GM19035 (cell line): ENCODE results near the gene UBASH3B.
A peak's percentile ranks its signal among the peaks of the same experiment; 100 is the strongest.

Experiments used
- ATAC-seq: cut with Tn5 transposase; IDR thresholded peaks from one replicate; pipeline ENCODE4 v1.9.1; 2021; ENCODE audit not compliant: unreplicated experiment

UBASH3B gene

GRCh38 chr11:122754028-122754427, 98.5 kb downstream of the UBASH3B start:
- no peak for ATAC-seq

DNA sequence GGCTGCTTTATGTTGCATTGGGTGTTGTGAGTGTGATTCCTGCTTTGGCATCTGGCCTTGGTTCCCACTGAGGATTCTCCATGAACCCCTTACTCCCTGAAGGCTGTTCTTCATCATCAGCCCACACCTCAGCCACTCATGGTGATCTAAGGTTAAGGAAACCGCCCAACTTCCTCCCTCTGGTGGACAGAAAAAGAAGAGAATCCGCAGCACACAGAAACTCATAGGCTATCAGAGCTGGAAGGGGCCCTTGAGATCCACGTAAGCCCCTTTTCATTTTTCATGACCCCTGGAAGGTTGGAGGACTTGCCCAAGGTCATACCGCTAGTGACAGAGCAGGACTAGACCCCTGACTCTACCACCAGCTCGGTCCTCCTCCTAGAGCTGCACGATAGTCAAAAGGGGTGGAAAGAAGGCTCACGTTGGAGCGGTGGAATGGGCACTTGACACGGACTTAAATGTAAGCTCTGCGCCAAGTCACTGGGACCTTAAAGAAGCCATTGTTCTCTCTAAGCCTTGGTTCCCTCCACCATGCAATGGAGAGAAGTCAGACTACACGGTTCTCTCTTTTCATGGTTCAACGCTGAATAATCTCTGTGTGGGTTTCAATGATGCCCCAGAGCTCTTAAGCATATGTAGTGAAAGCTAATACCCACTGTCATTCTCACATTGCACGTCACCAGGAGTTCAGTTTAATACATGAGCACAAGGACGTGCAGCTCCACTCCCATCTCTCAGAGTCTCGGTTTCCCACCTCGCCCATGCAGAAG, 99.2 kb downstream of the UBASH3B start:
- ATAC-seq: peak; percentile 53

DNA sequence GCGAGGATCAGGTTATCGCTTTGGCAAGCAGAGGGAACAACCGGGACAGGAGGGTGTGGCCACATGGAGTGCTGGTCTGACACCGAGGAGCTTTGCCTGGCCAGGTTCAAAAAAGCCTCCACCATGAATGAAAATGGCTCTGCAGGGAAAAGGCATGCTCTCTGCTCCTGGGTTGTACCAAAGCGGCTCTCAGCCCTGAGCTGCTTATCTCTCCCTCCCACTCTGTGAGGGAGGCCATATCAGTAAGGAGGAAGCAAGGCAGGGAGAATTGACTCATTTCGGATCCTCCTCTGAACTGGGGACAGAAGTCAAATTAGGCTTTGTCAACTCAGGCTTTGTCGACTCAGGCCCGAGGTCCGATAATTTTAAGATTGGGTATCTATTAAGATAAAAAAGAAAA, 99.9 kb downstream of the UBASH3B start:
- no peak for ATAC-seq

DNA sequence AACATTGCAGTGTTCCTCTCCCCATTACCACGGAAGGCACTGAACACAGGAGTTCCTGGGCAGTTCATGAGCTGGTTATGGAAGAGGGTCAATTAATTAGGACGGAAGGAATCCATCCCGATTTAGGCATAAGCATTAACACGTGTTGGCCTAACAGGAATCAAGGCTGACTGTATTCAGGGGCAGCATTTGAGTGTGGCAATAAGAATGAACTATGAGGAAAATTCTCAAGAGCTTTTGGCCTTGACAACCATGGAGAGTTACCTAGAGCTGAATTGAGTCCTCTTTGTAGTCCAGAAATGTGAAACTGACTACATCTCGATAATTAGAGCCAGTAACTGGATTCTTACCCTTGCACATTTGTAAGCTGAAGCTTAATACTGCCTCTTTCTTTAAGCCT, 100.4 kb downstream of the UBASH3B start:
- ATAC-seq: no peak

DNA sequence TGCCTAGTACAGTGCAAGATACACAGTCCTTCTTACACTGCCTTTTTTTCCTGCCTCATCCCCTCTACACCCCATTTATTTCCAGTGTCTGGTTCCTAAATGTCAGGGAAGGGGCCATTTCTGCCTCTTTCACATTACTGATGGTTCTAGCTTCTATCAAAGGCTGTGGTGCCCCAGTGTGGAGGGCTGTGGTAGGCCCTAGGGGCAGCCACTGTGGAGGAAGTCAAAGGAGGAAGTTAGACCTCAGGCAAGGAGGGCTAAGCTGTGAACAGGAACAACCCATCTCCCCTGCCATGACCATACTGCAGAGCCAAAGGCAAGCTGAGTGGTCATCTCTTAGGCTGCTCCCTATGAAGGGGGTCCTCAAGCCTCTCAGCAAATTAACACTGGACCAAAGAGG, 100.9 kb downstream of the UBASH3B start:
- ATAC-seq: peak; percentile 79

DNA sequence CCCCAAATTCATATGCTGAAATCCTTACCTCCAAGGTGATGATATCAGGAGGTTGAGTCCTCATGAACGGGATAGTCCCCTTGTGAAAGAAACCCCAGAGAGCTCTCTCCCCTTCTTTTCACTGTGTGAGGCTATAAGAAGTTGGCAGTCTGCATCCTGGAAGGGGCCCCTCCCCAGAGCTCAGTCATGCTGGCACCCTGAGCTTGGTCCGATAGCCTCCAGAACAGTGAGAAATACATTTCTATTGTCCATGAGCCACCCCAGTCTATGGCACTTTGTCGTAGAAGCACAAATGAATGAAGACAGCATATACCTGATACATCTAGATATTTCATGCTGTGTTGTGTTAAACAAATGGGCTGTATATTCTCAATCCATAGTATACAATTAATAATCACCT, 101.7 kb downstream of the UBASH3B start:
- no peak for ATAC-seq

- no peak for ATAC-seq
Measured at GRCh38 chr11:122758339-122758738, 102.8 kb downstream of the UBASH3B start.

- ATAC-seq: no peak
Measured at GRCh38 chr11:122758974-122759373, 103.5 kb downstream of the UBASH3B start.

DNA sequence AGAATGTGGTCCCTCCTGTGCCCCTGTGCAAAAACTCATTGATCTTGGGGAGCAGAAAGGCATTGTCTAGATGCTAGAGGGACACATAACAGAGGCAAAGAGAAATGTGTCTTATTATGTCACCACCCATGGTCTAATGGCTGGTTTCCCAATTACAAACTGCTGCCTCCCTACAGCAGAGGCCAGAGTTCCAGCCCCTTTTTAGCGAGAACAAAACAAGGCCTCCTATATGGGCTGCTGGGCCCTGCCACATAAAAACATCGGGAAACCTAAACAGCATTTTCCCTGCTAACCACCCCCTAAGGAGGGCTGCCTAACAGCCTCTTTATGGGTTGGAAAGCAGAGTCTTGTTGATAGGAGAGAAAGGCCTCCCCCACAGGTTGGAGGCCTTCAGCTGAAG, 107.6 kb downstream of the UBASH3B start:
- ATAC-seq: no peak

DNA sequence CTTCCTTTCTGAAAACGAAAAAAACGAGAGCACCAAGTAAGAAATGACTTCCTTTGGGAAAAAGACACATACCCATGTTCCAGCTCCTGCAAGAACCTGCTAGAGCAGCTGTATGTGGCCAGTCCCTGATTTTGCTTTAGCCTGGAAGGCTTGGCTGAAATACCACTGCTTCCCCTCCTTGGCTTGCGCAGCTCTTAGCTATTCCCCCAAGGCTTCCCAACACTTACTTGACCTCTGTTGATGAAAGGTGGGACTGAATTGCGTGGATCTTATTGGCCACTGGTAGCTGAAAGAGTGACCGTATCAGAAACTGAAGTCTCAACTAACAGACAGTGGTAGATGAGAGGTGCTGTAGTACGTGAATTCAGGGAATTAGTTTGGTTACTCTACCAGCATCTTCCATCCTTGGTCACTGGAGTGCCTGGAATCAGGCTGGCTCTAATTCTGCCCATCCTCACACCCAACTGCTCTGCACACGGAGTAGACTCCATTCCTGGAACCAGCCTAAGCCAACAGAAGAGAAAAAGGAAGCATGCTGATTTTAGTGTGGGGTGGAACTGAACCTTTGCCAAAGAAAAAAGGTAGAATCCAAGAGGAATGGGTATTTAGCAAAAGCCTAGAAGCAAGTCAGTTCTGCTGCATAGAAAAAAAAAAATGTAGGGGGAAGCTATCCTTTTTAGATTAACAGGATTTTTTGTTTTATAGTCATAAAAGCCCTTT, 109.0 kb downstream of the UBASH3B start:
- ATAC-seq: no peak

- ATAC-seq: no peak
Measured at GRCh38 chr11:122765487-122766131, 110.1 kb downstream of the UBASH3B start.

GRCh38 chr11:122769126-122769780, 113.7 kb downstream of the UBASH3B start:
- ATAC-seq: no peak

DNA sequence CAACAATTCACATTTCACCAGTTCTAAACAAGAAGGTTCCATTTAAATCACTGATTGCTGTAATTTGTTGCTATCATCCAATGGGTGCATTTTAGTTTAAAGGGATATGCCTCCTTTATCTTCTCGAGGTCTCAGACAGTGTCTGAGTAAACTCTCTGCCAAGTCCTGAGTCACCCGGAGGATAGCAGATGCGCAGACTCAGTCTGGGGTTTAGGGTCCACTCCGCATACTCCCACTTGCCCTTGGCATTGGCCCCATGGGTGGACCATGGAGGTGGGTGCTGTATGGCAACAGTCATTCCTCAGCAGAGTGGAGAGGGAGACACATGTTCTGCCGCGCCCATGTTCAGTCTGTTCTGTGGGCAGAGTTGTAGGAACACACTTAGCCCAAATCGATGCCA, 117.4 kb downstream of the UBASH3B start:
- ATAC-seq: no peak

DNA sequence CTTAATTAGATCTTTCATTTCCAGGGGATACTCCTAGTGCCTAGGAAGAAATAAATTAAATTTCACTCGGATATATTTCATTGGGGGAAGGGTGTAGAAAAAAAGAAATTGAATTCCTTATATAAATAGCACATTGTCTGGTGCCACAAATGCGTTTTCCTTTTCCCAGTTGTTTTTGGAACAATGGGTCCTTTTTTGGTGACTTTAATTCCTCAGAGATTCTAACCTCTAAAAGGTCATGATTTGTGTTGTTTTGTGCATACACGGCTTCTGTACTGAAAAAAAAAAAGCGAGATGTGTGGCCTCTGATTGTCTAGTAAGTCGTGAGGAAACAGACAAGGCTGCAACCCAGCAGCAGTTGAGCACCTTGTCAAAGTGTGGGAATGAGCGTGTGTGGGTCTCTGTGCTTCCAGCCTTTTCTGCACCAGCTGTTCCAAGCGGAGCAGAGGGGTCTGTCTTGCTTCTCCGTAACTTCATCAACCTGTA, 118.3 kb downstream of the UBASH3B start:
- no peak for ATAC-seq

- ATAC-seq: no peak
Measured at GRCh38 chr11:122775675-122776271, 120.3 kb downstream of the UBASH3B start.

DNA sequence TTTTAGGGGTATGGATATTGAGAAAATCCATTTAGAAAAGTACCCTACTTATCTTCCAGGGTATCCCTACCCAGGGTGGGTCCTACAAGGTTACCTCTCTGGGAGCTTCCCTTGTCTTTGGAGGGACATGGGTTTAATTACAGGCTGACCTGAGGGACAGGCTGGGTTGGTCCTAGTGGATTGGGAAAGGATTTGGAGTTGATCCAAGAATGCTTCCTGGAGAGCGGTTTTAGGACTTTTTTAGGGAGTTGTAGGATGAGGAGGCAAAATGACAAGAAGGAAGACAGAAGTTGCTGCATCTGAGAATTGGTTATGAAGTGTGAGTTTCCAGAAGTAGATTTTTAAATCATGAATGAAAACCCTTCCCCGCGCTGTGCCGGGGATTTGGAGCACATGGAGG, 121.0 kb downstream of the UBASH3B start:
- no peak for ATAC-seq

- no peak for ATAC-seq
Measured at GRCh38 chr11:122777343-122777742, 121.8 kb downstream of the UBASH3B start.

GRCh38 chr11:122778148-122778547, 122.6 kb downstream of the UBASH3B start:
- no peak for ATAC-seq

DNA sequence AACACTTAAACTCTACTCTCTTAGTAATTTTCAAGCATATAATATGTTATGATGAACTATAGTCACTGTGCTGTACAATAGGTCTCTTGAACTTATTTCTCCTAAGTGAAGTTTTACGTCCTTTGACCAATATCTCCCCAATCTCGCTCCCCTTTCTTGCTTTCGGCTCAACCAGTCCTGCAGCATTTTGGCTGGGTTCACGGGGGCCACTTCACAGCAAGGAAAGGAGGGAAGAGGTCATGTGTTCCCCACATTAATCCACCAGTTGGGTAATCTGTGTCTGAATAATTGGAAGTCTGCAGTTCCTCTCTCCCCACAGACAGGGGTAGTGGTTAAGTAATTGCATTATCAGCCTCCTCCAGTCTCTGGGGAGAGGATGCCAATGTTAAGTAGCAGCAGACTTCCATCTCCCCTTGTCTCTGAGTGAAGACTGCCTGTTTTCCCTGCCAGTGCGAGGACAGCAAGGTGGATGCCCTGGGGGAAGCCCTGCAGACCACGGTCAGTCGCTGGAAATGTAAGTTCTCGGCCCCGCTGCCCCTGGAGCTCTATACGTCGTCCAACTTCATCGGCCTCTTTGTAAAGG, 123.6 kb downstream of the UBASH3B start:
- ATAC-seq: no peak

GRCh38 chr11:122780296-122780949, 124.9 kb downstream of the UBASH3B start:
- no peak for ATAC-seq
